Large intestine (tissue), 3 donors: ENCODE results near the gene HOXD4. TPM values are rescaled to one million over a fixed set of nuclear protein-coding genes. Genes with fewer than 3 reads are reported as not detected.

ENCODE experiments used
- DNase-seq, 2 donors: peaks; one replicate each; pipeline versions ENCODE4 v3.0.0 to v3.0.0-alpha.2; 2013
- H3K27ac ChIP-seq: one replicate; pipeline ENCODE4 v1.5.1; 2013; ENCODE audit warnings: low read length
- H3K27me3 ChIP-seq: 2 replicates; pipeline ENCODE4 v1.6.1; 2013; ENCODE audit warnings: low read length; ENCODE audit not compliant: control insufficient read depth, insufficient read depth
- H3K36me3 ChIP-seq: 2 replicates; pipeline ENCODE4 v1.6.1; 2013; ENCODE audit warnings: low read length; ENCODE audit not compliant: control insufficient read depth, insufficient read depth
- H3K4me1 ChIP-seq: one replicate; pipeline ENCODE4 v1.6.1; 2013; ENCODE audit warnings: low read length; ENCODE audit not compliant: control insufficient read depth, insufficient read depth
- H3K4me3 ChIP-seq: one replicate; pipeline ENCODE4 v1.5.1; 2013; ENCODE audit warnings: low read length
- H3K9me3 ChIP-seq: one replicate; pipeline ENCODE4 v1.6.1; 2013; ENCODE audit warnings: mild to moderate bottlenecking, low read depth, low read length, moderate library complexity; ENCODE audit not compliant: control insufficient read depth
- WGBS: methylation state at CpG from one replicate; pipeline ENCODE4 v1.1.5; 2013; ENCODE audit warnings: low lambda C conversion rate; ENCODE audit not compliant: insufficient coverage; 5-methylcytosine and 5-hydroxymethylcytosine counted together
- polyA plus RNA-seq: library from polyadenylated mRNA; unstranded; fragments of 120-200 nt; gene quantifications from one replicate; pipeline ENCODE4 v1.2.1, GENCODE V29; 2013

HOXD4 gene
- polyA plus RNA-seq, 1 donor, result 4.9 TPM

DNA sequence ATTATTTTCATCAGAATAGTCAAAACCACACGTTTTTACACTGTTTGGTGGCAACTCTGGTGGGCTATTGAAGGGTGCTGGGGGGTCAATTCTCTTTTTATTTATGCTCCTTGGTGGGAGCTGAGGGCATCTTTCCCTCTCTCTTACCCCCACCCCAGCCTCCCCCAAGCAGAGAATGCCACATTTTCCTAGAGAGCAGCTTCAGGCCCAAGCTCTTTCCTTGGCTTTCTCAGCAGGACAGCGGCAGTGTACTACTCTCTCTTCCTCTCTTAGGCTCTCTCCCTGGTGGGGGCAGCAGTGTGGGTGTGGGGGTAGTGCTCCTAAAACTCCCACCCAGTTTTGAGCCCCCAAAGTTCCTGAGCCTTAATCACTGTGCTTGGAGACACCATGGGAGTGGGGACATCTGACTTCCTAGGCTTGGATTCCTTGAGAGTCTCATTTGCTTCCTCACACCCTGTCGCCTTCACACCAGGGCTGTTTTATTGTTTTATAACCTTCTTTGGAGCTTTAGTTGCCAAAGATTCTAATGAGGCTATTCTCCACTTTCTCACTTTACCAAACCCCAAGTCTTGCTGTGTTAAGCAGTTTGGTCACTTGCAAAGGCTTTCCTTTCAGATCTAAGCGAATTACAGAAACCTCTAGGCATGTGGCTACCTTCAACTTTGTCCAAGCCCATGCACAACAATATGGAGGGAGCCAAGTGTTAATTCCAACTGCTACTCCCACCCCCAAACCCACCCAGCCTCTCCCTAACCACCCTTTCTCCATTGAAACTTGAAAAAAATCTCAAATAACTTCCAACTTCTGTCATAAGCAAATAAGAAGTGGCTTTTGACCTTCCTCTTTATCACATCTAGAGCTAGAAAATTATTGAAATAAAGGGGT is 6.0 kb upstream of the HOXD4 start:
- Histone ChIP-seq H3K4me3 (no peak overlapping the region), H3K4me1 (peaks cover 3% of the 10 kb centered on the region), H3K36me3 (no peaks in the 10 kb centered on the region), H3K27ac (no peak overlapping the region), H3K27me3 (peaks cover 76% of the 10 kb centered on the region), H3K9me3 (peaks cover 5% of the 10 kb centered on the region)
- no CpG with 5 or more reads among the region's 4 CpGs for WGBS
- no peak for DNase-seq

DNA sequence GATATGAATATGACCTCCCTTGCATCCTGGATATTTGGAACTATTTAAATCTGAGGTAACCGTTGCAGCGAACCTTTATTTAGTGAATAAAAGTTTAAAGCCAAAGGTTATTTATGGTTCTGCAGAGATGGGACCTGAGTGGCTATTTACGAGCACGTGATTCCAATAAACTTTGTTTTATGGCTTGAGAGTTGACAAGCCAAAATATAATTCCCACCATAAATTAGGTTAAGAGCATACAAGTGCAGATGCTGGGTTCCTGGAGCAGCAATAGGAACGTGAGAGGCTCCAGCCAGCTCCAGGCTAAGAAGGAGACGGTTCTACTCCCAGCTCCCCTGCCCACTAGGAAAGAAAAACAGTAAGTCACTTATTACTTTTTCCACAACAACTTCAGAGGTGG is 5.2 kb upstream of the HOXD4 start:
- H3K27me3 ChIP-seq, result peaks cover 76% of the 10 kb centered on the region
- no peak overlapping the region for H3K27ac ChIP-seq
- H3K4me1 ChIP-seq, result peaks cover 3% of the 10 kb centered on the region
- H3K9me3 ChIP-seq, result peaks cover 5% of the 10 kb centered on the region
- H3K36me3 ChIP-seq, result no peaks in the 10 kb centered on the region
- no peak overlapping the region for H3K4me3 ChIP-seq
- WGBS, result no CpG with 5 or more reads among the region's 6 CpGs
- no peak for DNase-seq

DNA sequence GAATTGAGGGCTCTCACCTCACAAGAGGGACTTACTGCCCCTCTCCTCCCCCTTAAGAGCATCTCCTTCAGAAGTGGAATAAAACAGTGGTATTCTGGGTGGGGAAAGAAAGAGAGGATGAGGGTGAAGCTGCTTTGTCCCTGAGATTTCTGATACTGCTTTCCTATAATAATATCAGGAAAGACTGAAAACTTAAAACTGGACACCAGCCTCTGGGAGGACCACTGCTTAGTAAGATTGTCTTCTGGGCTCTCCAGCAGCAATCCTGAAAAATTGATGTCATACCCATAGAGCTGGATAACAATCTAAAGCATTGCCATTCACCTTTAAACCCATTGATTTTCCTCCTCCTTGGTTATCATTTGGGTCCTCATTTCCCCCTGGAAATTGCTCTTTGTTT is 4.7 kb upstream of the HOXD4 start:
- no peaks in the 10 kb centered on the region for H3K36me3 ChIP-seq
- peaks cover 80% of the 10 kb centered on the region for H3K27me3 ChIP-seq
- H3K4me1 ChIP-seq, result peaks cover 3% of the 10 kb centered on the region
- H3K4me3 ChIP-seq, result no peak overlapping the region
- H3K27ac ChIP-seq, result no peak overlapping the region
- peaks cover 5% of the 10 kb centered on the region for H3K9me3 ChIP-seq
- DNase-seq, result no peak

DNA sequence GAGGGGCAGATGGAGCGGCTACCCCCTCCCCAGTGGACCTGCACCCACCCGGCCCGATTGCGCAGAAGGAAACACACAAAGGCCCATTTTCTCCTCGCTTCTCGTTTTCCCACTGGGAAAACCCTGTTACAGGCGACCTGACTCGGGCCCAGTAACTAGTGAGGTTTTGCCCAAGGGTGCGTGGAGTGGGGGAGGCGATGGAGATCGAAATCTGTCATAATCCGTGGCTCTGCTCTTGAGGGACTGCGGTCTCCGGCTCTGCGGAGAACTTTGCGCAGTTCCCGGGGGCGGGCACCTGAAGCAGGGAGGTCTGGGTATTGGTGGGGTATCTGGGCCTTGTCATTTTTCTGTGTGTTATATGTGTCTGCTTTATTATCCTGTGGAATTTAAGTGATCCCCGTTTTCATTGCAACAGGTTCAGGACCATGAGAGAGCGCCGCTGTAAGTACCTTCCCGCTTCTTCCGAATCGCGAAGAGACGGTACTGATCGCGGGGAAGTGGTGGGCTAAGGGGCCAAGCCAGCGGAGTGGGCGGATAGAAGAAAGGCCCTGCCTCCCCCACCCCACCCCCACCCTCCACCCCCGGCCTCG is 4.0 kb upstream of the HOXD4 start:
- no peak overlapping the region for H3K27ac ChIP-seq
- DNase-seq, result no peak

DNA sequence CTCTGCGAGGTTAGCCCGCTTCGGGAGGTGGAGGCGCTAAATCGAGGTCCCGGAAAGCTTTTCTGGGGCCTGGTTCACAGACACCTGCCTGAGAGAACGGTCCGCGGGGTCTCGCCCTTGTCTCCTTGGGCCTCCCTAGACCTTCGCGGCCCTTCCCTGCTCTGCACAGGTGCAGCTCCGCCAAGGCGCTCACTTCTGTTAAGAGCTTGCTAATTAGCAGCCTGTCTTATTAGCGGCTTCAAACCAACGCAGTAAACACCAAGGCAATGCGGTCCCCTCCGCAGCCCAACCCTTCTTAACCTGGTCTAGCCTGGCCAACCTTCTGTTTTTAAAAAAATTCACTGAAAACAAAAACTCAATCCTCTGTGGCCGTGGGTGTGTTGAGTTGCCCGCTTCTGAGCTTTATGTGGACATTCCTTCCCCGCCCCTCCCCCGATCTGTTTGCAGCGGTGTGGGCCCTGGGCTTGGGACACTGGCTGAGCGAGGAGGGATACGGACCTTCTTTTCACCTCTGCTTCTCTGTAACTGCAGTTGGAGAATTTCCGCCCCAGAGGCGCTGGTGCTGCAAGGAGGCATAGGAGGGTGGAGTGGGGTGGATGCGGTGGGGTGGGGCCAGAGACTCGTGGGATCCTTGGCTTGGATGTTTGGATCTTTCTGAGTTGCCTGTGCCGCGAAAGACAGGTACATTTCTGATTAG is 3.4 kb upstream of the HOXD4 start:
- Histone ChIP-seq H3K9me3 (peaks cover 5% of the 10 kb centered on the region), H3K27me3 (peaks cover 89% of the 10 kb centered on the region), H3K4me3 (no peak overlapping the region), H3K4me1 (peaks cover 3% of the 10 kb centered on the region), H3K27ac (no peak overlapping the region), H3K36me3 (no peaks in the 10 kb centered on the region)
- DNase-seq, result no peak
- no CpG with 5 or more reads among the region's 31 CpGs for WGBS

More for the DNA sequence above, 4.0 kb upstream of the HOXD4 start:
- Histone ChIP-seq H3K4me1 (peaks cover 3% of the 10 kb centered on the region), H3K36me3 (no peaks in the 10 kb centered on the region), H3K4me3 (no peak overlapping the region), H3K9me3 (peaks cover 5% of the 10 kb centered on the region), H3K27me3 (peaks cover 86% of the 10 kb centered on the region)
- no CpG with 5 or more reads among the region's 32 CpGs for WGBS

DNA sequence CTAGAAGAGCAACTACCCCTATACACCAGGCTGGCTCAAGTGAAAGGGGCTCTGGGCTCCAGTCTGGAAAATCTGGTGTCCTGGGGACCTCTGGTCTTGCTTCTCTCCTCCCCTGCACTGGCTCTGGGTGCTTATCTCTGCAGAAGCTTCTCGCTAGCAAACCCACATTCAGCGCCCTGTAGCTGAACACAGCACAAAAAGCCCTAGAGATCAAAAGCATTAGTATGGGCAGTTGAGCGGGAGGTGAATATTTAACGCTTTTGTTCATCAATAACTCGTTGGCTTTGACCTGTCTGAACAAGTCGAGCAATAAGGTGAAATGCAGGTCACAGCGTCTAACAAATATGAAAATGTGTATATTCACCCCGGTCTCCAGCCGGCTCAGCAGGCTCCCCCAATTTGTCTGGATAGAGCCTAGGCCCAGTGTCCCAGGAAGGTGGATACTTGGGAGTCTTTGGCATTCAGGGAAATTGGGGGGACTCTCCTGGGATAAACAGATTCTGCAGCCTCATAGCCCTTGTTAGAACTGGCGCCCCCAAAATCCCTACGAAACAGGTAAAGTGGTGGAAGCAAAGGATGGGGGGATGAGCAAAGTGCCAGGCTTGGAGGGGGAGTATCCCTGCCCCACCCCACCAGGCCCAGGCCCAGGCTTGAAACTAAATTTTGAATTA is 2.5 kb upstream of the HOXD4 start:
- Histone ChIP-seq H3K36me3 (no peaks in the 10 kb centered on the region), H3K4me1 (peaks cover 3% of the 10 kb centered on the region), H3K4me3 (no peak overlapping the region), H3K27ac (no peak overlapping the region), H3K27me3 (peaks cover 88% of the 10 kb centered on the region), H3K9me3 (peaks cover 5% of the 10 kb centered on the region)
- DNase-seq, result no peak
- WGBS, result no CpG with 5 or more reads among the region's 11 CpGs

DNA sequence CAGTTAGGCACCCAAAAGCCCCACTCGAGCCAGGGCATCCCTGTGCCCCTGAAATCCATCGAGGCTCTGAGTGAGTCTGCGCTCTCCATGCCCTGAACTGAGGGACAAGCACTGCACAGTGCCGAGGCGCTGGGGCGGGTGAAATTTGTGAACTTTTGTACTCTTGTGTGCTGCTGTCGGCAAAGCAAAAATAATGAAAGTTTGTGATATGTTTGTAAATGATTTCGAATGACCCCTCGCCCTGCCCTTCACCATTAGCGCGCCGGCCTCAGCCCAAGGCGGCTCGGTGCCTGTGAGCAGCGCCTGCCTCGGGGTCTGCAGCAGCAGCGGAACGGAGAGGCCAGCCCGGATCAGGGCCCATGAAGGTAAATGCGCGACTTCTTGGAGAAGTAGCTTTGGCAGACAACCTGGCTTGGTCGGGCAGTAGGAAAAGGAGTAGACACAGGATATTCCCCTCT is 1.8 kb upstream of the HOXD4 start:
- H3K4me1 ChIP-seq, result peaks cover 3% of the 10 kb centered on the region
- no peak overlapping the region for H3K4me3 ChIP-seq
- WGBS, result 33% methylated on average over 1 of the region's 22 CpGs
- no peak overlapping the region for H3K27ac ChIP-seq
- H3K27me3 ChIP-seq, result peaks cover 90% of the 10 kb centered on the region
- no peak for DNase-seq
- peaks cover 5% of the 10 kb centered on the region for H3K9me3 ChIP-seq
- H3K36me3 ChIP-seq, result no peaks in the 10 kb centered on the region

DNA sequence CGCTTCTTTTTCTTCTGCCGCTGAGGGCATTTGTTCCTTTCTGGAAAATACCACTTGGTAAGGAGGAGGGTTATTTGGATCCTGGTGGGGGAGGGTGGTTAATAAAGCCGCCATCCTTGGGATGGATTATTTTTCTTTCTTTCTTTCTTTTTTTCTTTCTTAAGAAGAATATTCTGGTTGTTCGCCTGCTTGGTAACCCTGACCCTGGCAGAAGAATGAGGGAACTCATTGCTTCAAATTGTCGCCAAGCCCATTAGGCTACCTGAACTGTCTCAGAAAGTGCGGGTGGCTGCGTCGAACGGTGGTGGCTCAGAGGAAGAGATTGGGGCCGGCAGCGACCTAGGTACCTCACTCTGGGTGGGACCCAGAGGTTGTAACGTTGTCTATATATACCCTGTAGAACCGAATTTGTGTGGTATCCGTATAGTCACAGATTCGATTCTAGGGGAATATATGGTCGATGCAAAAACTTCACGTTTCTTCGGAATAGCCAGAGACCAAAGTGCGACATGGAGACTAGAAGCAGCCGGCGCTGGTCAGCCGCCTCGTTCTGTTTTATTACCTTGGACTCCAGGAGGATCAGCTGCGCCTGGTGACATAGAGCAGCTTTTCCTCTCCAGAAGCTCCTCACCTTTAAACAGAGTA is 1.3 kb upstream of the HOXD4 start:
- Histone ChIP-seq H3K4me1 (peaks cover 2% of the 10 kb centered on the region), H3K27me3 (peaks cover 93% of the 10 kb centered on the region), H3K36me3 (no peaks in the 10 kb centered on the region), H3K27ac (peak overlapping the region; percentile 8), H3K9me3 (peaks cover 5% of the 10 kb centered on the region), H3K4me3 (no peak overlapping the region)
- DNase-seq, result no peak
- 40% methylated on average over 2 of the region's 24 CpGs for WGBS

DNA sequence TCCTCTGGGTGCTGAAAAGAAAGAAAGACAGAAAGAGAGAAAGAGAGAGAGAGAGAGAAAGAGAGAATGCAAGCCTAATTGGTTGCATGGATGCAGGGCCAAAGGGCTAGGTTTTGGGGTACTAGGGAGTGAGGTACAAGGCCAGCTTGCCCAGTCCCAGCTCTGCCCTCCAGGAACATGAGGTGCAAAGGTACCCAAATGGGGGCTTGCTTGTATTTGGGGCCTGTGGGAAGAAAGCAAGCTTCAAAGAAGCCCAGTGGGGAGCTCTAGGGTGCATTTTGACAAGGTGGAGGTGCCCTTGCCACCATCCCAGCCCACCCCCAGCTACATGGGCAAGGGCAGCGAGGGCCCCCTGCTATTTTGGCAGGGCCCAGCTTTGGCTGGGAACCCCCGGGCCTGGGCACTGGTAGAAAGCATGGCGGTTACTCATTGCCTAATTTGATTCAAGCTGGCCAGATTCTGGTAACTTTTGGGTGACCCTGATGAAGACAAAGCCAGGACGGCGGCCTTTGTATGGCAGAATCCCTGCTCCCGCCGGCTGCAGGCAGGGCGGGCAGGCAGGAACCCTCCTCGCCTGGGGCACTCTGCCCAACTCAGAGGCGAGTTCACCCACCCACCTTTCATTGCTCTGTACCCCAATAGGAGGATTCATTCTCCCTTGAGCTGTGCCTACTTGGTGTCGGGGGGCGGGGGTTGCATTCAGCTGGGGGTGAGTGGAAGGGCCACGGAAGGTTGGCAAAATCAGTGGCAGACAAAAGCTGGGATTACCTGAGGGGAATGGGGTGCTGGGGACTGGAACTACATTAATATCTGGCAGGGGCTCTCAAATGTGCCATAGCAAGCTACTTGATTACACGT is 537 bp upstream of the HOXD4 start:
- Histone ChIP-seq H3K27ac (peak overlapping the region; percentile 8), H3K9me3 (peaks cover 5% of the 10 kb centered on the region), H3K4me1 (no peaks in the 10 kb centered on the region), H3K4me3 (no peak overlapping the region), H3K36me3 (no peaks in the 10 kb centered on the region), H3K27me3 (peaks cover 93% of the 10 kb centered on the region)
- WGBS, result no CpG with 5 or more reads among the region's 14 CpGs
- DNase-seq, result no peak
